GM19372 (cell line): ENCODE measurements around the gene CISD2.
"Not testable (repeated sequence)": the region's sequence is repeated elsewhere in the genome, so short reads cannot be mapped to it uniquely, and the experiment has no call there.

ENCODE experiments used
- ATAC-seq: cut with Tn5 transposase; IDR thresholded peaks from one replicate; pipeline ENCODE4 v1.9.1; 2021; ENCODE audit warnings: mild to moderate bottlenecking, low read depth, moderate library complexity; ENCODE audit not compliant: unreplicated experiment

CISD2 gene, protein sequence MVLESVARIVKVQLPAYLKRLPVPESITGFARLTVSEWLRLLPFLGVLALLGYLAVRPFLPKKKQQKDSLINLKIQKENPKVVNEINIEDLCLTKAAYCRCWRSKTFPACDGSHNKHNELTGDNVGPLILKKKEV

DNA sequence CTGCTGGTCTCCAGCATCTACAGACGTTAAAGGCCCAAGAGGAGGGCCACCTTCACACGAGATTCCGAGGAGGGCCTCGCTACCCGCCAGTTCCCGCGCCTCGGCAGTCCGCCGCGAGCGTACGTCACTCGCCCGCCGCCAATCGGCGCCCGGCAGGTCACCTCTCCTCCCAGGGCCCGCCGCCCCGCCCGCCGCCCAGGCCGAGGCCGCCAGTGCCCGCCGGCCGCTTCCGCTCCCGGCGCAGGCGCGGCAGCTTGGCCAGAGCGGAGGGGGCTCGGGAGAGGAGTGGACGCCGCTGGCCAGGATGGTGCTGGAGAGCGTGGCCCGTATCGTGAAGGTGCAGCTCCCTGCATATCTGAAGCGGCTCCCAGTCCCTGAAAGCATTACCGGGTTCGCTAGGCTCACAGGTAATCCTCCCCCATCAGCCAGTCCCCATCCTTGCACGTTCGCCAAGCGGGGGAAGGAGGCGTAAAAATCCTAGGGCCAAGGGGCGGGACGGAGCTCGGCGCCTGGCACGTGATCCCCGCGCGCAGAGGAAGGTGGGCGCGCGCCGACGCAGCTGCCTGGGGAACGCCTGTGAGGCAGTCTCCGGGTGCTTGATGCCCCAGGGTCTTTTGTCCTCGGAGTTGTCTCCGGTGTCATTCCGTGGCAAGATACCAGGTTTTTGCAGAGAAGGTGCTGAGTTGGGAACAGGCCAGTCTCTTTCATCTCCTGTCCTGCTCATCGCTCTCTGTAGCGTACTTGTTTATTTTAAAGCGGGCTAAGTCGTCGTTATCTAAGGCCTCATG, at the start of gene CISD2:
Gene CISD2, plus strand, starts transcription at position 212 of the 788 bp plus-strand sequence. Its CDS starts 93 bp downstream, at position 305.
- ATAC-seq = peak; percentile 84

- ATAC-seq = not testable (repeated sequence)
Measured at GRCh38 chr4:102819100-102819499, 49.7 kb upstream of the CISD2 start.

GRCh38 chr4:102819588-102820365, 49.0 kb upstream of the CISD2 start:
- ATAC-seq = no peak

- no peak for ATAC-seq
Measured at GRCh38 chr4:102823464-102823863, 45.3 kb upstream of the CISD2 start.

- no peak for ATAC-seq
Measured at GRCh38 chr4:102823897-102824296, 44.9 kb upstream of the CISD2 start.

- no peak for ATAC-seq
Measured at GRCh38 chr4:102824398-102824797, 44.4 kb upstream of the CISD2 start.

DNA sequence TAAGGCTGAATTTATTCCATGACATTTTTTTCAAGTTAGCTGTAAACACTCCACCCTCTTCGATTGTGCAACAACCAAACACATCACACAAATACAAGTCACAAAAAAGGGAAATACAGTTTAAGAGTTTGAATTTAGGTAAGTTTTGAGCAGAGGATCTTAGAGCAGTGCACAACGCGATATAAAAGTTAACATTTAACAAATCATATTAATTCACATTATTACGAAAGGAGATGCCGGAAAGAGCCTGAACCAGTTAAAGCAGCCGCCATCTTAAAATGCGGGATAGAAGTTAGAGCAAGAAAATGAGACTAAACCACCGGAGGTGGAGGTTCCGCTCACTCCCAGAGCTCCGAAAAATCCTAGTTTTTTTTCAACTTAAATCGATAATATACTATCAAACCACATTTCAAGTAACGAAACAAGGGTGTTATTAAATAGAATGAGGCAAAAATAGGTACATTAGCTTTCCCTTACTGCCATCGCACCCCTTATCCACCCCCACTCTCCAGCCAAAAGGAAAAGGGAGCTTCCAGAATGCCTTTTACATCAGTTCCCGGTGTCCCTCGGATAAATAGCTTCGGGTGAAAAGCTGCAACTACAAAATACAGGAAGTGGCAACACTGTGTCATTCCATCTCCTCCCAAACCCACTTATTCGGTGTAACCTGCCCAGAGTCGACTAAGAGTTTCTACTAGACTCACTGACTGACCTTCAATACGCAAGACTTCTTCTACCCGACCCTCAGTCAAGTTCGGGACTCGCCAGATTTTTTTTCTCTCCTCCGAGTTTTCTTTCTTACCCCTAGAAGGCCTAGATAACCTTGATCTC, 43.3 kb upstream of the CISD2 start:
- ATAC-seq = no peak

GRCh38 chr4:102826105-102826889, 42.5 kb upstream of the CISD2 start:
- ATAC-seq = no peak

DNA sequence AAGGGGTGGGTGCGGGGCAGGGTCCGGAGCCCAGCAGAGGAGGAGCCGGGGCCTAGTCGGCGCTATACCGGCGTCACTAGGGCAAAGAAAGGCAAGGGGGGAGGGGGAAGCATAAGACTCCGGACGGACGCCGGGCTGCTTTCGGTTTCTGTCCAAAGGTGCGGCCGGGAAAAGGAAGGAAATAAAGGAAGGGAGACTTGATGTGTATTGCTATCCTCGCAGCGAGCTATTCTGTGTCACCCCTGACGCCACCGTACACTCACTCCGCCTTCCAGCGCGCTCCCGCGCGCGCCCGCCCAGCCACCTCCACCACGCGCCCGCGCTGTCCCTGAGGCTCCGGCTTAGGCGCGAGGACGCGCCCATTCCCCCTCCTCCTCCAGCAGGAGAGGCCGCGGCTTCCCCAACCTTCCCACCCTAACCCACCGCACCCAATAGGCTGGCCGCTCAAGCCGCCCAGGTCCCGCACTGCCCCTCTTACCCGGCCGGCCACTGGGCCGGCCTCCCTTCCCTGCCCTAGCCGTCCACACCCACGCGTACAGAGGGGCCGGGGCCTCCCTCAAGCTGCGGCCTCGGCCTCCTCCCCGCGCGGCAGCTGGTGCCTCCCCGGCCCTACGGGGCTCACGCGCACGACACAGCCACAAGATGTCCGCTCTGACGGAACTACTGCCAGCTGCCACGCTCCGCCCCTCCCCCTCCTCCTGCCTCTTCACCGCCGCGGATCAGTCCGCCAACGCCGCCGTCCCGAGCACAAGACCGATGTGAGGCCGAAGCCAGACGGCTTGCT, 41.7 kb upstream of the CISD2 start, which contains the start of gene UBE2D3:
Gene UBE2D3, minus strand, starts transcription at position 662 of the 784 bp plus-strand sequence. CDS start 1,043 bp downstream, outside the sequence.
- peak; percentile 28 for ATAC-seq

GRCh38 chr4:102827674-102828496, 40.9 kb upstream of the CISD2 start:
- ATAC-seq = peak; percentile 77

DNA sequence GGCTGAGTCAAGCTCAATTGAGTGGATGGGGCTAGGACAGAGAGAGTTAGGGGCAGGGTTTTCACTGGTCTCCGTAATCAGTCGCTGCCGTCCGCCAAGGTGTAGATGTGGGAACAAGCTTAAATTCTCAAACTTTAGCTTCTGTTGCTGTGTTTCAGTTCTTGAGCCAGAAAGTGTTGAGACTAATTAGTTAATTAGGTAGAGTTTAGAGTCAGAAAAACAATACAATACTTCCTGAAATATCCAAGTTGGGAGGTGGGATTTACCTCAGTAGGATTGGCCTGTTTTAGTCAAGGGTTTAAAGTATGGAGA, 40.3 kb upstream of the CISD2 start:
- ATAC-seq = no peak

DNA sequence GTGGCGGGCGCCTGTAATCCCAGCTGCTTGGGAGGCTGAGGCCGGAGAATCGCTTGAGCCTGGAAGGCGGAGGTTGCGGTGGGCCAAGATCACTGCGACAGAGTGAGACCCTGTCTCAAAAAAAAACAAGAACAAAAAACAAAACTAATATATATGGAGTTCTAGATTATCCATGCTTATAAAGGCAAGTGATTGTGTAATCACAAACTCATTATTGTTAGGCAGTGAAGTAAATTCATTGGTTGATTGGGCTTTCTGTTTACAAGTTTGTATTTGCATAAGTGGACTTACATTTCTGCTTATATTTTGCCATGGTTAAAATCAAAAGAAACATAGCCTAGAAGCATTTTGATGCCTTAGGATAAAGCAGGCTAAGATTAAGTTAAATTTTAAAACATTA, 39.0 kb upstream of the CISD2 start:
- no peak for ATAC-seq

DNA sequence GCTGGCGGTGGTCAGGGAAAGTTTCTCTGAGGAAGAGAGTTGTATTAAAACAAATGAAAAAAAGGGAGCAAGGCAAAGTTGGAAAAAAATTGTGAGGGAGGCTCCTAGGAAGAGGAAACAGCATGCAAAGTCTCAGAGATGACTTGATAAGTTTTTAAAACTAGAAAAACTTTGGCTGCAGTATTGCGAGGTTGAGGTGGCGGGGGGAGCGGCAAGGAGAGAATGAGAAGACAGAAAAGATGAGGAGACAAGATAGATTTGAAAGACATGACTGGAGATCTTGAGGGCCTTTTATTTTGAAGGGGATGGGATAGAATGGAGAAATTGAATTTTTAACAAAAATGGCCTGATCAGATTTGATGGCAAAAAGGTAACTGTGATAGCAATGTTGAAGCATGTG, 36.7 kb upstream of the CISD2 start:
- ATAC-seq = no peak

DNA sequence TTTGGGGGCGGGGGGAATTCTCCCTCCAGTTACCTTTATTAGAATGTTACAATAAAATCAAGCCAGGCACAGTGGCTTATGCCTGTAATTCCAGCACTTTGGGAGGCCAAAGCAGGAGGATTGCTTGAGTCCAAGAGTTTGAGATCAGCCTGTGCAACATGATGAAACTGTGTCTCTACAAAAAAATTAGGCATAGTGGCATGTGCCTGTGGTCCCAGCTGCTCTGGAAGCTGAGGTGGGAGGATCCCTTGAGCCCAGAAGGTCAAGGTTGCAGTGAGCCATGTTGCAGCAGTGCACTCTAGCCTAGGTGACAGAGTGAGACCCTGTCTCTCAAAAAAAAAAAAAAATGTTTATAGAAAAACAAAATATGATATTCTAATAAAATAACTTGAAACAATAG, 36.1 kb upstream of the CISD2 start:
- no peak for ATAC-seq

DNA sequence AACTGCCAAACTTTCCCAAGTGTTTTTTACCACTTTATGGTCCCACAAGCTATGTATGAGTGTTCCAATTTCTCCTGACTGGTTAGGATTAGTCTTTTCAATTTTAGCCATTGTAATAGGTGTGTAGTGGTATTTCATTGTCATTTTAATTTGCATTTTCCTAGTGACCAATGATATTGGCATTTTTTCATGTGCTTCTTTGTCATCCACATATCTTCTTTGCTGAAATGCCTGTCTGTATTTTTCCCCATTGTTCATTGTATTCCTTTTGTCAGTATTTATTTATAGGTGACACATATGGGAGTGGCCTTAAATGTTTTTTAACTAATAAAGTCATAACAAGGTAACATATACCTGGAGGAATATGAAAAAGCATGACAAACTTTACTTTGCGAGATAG, 32.2 kb upstream of the CISD2 start:
- ATAC-seq = no peak

GRCh38 chr4:102842367-102842766, 26.4 kb upstream of the CISD2 start:
- ATAC-seq = no peak

DNA sequence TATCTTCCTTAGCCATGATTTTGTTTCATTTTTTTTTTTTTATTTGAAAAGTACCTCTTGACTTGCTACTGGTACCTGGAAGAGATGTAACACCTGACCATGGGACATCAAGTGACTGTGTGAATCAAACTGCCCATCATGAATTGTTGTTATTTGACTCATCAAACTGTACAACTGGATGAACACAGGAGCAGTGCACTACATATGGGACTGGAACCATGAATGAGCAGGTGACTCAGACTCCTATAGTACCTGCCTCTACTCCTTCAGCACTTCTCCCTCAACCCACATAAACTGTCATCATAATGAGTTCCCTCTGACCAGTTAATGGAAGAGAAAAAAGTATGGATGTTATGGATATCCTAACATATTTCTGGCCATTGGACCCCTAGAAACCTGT, 25.5 kb upstream of the CISD2 start:
- ATAC-seq = no peak

GRCh38 chr4:102843938-102844337, 24.9 kb upstream of the CISD2 start:
- no peak for ATAC-seq
